Left cardiac atrium (tissue), 4 donors: ENCODE data around the gene BUB1B. TPM values are rescaled to one million over a fixed set of nuclear protein-coding genes. Genes with fewer than 3 reads are reported as not detected.
"Not testable (repeated sequence)": the region's sequence is repeated elsewhere in the genome, so short reads cannot be mapped to it uniquely, and the experiment has no call there.

Source experiments
- ATAC-seq, 2 donors: fragments of 200-7000 bp; cut with Tn5 transposase; one replicate each; pipeline ENCODE4 v1.9.1; 2020; ENCODE audit warnings: mild to moderate bottlenecking in 2 of 2, moderate library complexity in 2 of 2
- DNase-seq: peaks from one replicate; pipeline ENCODE4 v3.0.0-alpha.2; 2020
- intact Hi-C, 2 donors: fragments of 100-400 bp; cut with DNase I; formaldehyde crosslinking; loops; one replicate each; pipeline versions ENCODE4 v1.14.1 to v1.15.1; 2022 to 2023
- total RNA-seq, 2 donors: library from RNA; stranded (reverse); fragmentation: NEBNext Ultra II Directional; extraction: Animal tissue kit (Norgen Biotek cat#: 25700); gene quantifications; one replicate each; pipeline ENCODE4 v1.2.1, GENCODE V29; 2021
- donor health status: DM: no; HTN: yes; CAD: no.
- donor health status: DM: no; HTN: yes; CAD: no; lungs with severe emphysema.
- donor health status: DM: yes; HTN: yes; CAD: no.
- donor health status: Dilated cardiomyopathy.

Gene BUB1B
- total RNA-seq, 2 donors from 2014 or later = 0.71 to 1.3 TPM

DNA sequence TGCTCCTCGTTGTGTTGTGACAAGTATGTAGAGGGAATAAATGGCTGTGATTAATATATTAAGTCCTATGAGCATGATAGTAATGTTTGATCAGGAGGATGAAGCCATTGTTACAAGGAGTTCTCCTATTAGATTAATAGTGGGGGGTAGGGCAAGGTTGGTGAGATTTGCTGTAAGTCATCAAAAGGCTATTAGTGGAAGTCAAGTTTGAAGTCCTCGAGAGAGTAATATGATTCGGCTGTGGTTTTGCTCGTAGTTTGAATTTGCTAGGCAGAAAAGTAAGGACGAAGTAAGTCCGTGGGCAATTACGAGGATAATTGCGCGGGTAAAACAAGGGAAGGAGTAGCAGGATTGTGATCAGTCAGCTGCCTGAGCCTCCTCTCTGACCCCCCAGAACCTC is 26.0 kb upstream of the BUB1B start:
- intact Hi-C loops = no loop called here
- no peak for DNase-seq
- no peak for ATAC-seq

DNA sequence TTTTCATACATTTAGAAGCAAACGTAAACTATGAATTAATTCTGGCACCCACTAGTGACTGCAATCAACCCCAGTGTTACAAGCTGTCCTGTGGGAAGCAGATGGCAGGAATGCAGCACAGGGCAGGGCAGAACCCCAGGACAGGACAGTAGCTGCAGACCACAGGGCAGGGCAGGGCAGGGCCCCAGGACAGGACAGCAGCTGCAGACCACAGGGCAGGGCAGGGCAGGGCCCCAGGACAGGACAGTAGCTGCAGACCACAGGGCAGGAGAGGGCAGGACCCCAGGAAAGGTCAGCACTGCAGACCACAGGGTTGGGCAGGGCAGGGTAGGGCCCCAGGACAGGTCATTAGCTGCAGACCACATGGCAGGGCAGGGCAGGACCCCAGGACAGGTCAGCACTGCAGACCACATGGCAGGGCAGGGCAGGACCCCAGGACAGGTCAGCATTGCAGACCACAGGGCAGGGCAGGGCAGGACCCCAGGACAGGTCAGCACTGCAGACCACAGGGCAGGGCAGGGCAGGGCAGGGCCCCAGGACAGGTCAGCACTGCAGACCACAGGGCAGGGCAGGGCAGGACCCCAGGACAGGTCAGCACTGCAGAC is 24.9 kb upstream of the BUB1B start:
- ATAC-seq, intact Hi-C loops, DNase-seq: not testable (repeated sequence)

DNA sequence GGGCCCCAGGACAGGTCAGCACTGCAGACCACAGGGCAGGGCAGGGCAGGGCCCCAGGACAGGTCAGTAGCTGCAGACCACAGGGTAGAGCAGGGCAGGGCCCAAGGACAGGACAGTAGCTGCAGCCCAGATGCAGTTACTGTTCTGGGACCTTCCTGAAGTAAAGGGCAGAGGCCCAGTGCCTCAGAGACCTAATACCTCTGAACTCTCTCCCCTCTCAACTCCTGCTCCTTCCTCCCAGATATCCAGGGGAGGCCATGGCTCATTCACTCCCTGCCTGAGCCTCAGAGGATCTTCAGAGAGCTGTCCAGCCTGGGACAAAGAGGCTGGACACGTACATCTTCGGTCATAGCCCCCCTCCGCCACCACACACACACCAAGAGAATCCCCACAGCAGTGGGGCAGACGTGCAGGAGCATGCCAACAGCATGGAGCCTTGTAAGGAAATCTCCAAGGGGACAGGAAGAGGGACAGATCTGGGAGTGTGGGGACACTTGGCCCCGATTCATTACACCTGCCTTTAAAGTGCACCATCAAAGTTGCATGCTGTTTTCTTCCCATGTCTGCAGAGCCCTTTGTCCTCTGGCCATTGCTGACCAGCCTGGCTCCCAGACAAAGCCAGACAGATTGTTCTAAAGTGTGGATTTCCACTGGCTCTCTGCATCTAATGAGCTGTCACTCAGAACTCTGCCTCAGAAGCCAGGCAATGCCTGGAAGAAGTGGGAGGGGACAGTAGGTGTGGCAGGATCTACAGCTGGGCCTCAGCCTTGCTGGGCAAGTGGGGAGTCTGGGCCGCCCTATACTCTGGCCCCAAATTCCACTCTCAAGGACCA is 24.2 kb upstream of the BUB1B start:
- intact Hi-C loops = no loop called here
- DNase-seq (no peak), ATAC-seq (no peak)

DNA sequence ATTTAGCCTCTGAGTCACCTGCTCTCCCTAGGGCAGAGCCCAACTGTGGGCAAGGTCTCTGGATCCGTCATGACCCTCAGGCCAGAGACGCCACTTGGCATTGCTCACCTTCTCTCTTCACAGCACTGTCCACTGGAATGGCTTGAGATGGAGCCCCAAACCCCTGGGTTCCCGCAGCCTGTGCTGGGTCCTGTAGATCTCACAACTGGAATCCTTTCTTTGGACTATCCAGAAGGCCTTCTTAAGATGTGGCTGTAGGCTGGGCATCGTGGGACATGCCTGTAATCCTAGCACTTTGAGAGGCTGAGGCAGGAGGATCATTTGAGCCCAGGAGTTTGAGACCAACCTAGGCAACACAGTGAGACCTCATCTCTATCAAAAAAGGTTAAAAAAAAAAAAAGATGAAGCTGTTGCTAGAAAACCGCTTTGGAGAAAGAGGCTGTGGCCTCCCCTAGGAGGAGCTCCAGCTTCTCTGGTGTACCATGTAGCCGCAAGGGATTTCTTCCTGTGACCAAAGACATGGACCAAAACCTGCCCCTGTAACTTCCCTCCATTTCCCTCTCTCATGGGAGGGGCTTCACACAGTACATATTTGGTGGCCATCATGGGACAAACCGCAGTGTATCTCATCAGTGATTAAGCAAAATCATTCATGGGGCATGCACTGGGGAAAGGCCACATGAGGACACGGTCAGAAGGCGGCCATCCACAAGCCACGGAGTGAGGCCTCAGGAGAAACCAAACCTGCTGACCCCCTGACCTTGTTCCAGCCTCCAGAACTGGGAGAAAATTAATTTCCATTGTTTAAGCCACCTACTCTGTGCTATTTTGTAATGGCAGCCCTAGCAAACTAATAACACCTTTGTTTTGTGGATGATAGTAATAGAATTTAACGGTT is 23.3 kb upstream of the BUB1B start:
- no peak for ATAC-seq
- no peak for DNase-seq
- intact Hi-C loops = no loop called here

DNA sequence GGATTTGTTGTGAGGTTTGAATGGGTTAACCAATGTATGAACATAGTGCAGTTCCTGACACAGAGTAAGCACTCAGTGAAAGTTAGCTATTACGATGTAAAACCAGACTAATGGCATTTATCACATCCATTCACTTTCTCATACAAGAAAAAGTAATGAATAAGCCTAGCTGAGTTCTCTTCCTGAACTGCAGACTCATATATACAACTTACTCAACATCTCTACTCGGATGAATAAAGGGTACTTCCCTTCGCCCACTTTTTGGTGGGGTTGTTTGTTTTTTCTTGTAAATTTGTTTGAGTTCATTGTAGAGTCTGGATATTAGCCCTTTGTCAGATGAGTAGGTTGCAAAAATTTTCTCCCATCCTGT is 22.7 kb upstream of the BUB1B start:
- intact Hi-C loops, ATAC-seq, DNase-seq: not testable (repeated sequence)

DNA sequence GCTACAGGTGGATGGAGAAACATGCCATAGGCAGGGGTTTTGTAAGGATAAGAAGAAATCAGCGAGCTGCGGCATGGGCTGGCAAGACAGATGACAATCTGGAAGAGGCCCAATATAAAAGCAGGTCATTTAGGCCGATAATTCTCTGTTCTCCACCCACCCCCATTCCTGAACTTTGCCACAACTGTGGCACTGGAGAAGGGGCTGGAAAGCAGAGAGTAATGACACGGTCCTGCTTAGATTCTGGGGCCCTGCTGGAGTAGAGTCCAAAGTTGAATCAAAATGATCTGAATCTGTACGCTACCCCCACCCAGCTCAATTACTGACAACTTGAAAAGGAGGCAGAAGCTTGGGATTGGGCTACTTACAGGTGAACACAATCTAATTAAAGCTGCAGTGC is 18.4 kb upstream of the BUB1B start:
- ATAC-seq (no peak), DNase-seq (no peak)
- intact Hi-C loops = no loop called here

DNA sequence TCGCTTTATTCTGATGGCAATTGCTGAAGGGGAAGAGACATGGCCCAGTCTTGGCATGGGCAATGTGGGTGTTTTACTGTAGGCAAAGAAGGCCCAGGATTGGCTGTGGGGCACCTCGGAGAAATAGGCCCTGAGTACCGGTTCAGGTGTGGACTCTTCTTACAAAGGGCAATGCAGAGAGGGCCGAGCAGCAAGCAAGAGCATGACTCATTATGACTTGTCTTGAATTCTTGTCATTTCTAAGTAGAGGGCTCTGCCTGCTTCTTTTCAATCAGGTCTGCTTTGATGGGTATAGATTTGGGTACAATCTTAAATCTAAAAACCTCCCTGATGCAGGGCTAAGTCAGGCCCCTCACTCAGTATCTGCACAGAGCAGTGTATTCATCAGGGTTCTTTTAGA is 14.8 kb upstream of the BUB1B start:
- intact Hi-C loops = no loop called here
- ATAC-seq (no peak), DNase-seq (no peak)

DNA sequence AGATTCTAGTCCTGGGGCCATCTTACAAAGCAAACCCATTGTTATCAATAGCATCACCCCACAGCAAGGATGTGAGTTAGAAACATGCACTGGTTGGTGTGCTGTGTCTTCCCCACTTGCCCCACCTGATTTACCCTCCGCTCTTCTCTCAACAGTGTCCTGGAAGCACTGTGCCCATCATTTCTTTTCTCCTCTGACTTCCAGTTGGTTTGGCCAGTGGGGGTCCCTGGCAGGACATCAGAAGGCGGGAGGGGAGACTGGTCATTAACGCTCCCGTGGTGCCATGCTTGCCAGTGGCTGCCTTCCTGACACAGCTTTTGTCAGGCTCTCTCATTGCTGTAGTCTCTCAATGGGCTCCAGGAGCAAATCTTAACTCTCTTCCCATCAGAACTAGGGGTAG is 11.5 kb upstream of the BUB1B start:
- intact Hi-C loops = no loop called here
- DNase-seq = no peak
- ATAC-seq = no peak

DNA sequence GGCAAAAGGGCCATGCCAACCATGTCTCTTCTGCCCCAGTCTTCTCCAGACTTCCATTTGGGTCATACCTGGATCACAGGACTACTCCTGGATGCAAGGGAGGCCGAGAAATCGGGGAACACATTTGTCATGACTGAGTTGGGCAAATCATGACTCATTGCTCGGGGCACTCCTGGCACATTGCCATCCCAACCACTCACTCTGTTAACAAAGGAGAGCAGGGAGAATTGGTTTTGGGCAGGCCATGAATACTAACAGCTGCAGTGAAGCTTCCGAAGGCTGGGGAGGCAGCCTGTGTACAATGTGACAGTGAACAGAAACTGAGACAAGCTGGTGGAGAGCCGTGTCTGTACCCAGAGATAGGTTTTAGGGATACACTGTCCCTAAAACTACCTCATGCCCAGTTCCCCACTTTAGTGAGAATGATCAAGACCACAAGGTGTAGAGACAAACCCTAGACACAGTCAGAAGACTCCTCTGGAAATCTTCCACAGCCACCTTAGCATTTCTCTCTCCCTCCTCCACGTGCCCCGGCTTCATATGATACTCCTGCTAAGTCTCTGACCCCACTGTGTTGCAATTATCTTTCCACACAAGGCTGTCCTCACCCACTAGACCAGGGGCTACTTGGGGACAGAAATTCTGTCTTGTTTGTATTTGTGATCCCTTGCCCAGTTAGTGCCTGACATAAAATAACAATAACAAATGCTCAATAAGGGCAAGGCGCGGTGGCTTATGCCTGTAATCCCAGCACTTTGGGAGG is 10.5 kb upstream of the BUB1B start:
- intact Hi-C loops = no loop called here
- DNase-seq (no peak), ATAC-seq (peak in 1 of 2 donors; percentile 22)

DNA sequence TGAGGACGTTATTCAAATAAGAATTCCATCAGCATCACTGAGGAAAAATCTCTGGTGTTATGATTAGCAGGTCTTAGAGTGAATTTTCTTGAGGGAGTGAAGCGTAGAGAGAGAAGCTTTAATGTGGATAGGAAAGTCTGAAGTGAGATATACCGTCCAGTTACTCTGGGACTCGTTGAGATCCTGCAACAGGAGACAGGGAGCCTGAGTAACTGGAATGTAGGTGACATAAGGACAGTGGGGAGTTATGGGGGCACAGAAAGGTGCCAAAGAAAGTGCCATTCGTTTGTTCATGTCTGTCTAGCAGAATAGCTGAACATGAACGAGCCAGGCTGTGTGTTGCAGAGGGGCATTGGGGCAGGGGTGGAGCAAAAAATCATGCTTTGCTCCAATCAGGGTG is 9.4 kb upstream of the BUB1B start:
- no peak for DNase-seq
- ATAC-seq = no peak
- intact Hi-C loops = no loop called here

DNA sequence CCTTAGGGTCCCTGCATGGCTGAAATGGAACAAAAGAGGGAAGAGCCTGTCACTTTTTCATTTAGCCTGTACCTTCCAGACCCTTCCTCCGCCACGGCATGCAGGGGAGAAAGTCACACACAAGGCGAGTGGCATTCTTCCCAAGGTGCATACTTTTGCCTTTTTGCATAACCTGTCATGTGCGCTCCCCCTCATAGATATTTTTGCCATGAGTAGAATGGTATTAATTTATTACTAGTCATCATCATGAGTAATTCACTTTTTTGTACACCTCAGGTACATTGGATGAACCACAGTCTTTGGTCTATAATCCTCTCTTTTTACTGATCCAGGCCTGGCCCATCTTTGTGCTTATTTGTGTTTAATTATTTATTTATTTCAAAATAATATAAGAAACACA is 8.9 kb upstream of the BUB1B start:
- DNase-seq (no peak), ATAC-seq (no peak)
- intact Hi-C loops = no loop called here

DNA sequence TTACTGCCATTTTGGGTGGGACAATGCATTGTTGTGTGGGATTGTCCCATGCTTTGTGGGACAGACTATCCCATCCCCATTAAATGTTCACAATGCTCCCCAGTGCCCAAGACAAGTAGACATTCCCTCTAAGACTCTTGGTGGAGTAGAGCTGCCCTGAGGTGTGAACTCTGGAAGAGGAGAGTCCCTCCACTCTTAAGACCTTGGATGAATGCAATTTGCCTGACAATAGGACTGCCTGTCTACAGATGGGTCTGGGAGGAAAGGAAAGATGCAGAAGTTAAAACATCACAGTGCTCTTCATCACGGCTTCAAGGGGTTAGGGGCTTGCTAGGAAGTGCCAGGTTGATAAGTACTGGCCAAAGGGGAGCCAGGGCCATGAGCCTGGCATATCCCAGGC is 6.0 kb upstream of the BUB1B start:
- ATAC-seq, DNase-seq: not testable (repeated sequence)
- intact Hi-C loops = loop anchor here in 1 of 2 donors (5.0 kb wide), 1 partner anchor 93 kb away; no protein-coding TSS in a partner anchor

DNA sequence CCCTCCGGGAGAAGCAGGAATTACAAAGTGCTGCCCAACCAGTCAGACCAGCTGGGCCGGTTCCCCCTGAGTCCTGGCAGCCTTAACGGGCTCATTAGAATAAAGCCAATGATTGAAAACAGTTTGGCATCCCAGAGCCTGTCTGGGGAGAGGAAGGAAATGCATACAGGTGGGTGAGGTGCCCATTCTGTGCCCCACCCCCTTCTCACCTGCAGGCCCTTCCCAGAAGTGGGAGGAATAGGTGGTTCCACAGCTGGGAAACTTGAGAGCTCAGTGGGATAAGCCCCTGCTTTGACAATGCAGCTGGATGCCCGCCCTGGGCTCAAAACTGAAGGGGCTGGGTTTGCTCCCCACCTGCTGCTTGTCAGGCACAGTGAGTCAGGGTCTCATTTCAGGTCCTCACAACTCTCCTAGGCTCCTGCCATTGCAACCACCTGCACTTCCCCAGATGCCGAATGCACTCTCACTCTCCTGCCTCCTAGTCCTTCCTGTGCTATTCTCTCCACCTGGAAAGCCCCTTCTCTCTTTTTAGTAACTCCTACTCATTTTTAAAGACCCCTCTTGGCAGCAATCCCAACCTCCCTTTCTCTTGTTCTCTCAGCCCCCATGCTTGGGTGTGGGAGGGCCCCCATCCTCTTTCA is 5.5 kb upstream of the BUB1B start:
- DNase-seq (no peak), ATAC-seq (no peak)
- intact Hi-C loops = loop anchor here in 1 of 2 donors (5.0 kb wide), 1 partner anchor 93 kb away; no protein-coding TSS in a partner anchor

DNA sequence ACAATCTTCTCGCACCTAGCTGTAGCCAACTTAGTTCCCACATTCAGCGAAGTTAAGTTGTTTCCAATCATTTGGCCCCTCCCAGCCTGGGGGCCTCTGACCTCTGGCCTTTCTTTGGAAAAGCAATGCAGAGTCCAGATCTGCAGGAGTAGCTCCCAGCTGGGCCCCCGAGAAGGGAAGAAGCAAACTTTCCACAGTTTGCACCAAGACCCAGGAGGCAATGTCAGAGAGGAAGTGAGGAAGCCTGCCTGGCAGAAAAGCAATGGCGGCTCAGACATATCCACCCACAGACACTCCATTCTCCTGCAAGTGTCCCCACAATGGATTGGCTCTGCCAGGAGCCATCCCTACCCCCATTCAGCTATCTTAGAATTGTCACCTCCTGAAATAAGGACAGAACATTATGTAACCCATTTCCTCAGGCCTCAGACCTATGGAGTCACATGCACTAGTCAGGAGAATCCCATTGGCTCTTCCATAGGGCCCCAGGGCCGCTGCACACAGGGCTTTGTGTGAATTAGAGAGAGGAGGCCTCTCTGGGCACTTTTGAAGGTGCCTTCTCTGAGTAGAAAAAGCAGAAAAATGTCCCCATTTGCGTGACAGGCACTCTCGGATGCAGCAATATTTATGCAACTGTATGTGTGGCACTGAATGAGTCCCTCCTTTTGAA is 3.0 kb upstream of the BUB1B start:
- DNase-seq (no peak), ATAC-seq (no peak)
- intact Hi-C loops = loop anchor here in 1 of 2 donors (5.0 kb wide), 1 partner anchor 96 kb away; no protein-coding TSS in a partner anchor

DNA sequence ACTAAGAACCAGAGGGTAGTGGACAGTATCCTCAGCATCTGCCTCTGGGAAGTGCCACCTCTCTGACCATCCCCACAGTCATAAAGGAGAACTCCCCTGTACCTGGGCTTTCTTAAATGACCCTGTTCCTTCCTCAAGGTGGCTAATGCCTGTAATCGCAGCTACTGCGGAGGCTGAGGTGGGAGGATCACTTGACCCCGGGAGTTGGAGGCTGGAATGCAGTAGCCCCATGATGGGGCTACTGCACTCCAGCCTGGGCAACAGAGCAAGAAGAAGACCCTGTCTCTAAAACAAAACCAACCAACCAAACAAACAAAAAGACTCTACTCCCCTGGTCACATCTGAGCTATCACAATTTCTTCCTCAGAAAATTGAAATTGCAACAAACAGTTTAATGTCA is 848 bp upstream of the BUB1B start:
- DNase-seq (no peak), ATAC-seq (no peak)
- intact Hi-C loops = loop anchor here in 1 of 2 donors (10.0 kb wide), 1 partner anchor 55 kb away; the partner anchor contains the start of gene BMF

DNA sequence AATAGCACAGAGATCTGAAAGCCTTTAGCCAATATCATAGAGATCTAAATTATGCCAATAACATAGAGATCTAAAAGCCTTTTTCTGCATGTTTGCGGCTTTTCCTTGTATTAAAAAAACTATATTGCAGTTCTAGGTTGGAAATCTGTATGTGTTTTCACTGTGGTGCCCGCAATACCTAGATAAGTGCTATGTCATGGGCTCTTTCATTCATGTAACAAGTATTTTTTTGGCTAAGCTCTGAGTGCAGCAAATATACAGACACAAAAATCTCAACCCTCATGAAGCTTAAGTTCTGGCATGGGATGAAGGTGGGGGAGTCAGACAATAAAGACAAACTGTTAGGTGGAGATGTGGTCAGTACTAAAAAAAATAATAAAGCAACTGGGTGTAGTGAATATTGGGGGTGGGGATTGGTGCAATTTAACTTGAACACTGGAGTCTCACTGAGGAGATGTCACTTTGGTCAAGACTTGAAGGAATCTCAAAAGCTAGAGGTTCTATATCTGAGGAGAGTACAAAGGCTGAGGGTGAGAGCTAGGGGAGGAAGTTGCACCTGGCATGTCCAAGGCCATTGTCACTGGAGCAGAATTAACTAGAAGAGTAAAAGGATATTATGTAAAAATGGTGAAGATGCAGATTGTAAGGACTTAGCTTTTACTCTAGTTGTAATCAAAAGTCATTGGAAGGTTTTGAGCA is 973 bp downstream of the BUB1B start:
- no peak for DNase-seq
- intact Hi-C loops = loop anchor here in 1 of 2 donors (10.0 kb wide), 1 partner anchor 57 kb away; the partner anchor contains the start of gene BMF
- ATAC-seq = no peak

DNA sequence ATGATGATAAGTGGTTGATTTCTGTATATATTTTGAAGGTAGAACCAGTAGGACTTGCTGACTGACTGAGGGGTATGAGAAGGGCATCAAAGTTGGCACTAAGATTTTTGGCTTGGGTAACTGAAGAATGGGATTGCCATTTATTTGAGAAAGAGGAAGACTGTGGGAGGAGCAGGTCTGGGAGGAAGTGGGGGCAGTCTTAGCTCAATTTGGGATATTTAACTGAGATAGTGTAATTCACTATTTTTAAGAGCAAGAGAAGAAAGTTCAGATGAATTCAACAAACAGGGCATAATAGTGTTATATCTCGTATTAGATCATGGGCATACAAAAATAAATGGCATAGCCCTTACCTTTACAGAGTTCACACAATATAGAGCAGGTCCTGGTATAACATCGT is 1.7 kb downstream of the BUB1B start:
- ATAC-seq (no peak), DNase-seq (no peak)
- intact Hi-C loops = loop anchor here in 1 of 2 donors (10.0 kb wide), 1 partner anchor 58 kb away; the partner anchor contains the start of gene BMF
